HCT116 (cell line): ENCODE measurements around the gene OPCML.

Experiments
- CEBPB ChIP-seq: IDR thresholded peaks from 2 replicates; pipeline ENCODE4 v1.6.1; 2012; ENCODE audit warnings: low read depth
- EZH2phosphoT487 ChIP-seq: fragments of 200-600 bp; IDR thresholded peaks from 2 replicates; pipeline ENCODE4 v1.6.1; 2018; ENCODE audit warnings: antibody characterized with exemption, borderline replicate concordance
- POLR2A ChIP-seq: IDR thresholded peaks from 2 replicates; pipeline ENCODE4 v1.7.0; 2011; ENCODE audit warnings: borderline replicate concordance; ENCODE audit not compliant: insufficient read depth, insufficient read length; ENCODE audit errors: extremely low read depth
- RAD21 ChIP-seq: IDR thresholded peaks from 2 replicates; pipeline ENCODE4 v1.6.1; 2012; ENCODE audit warnings: low read depth, mild to moderate bottlenecking
- SP1 ChIP-seq: IDR thresholded peaks from 2 replicates; pipeline ENCODE4 v1.6.1; 2012; ENCODE audit warnings: low read depth
- TF ChIP-seq, protein P1 (sequence below): IDR thresholded peaks from 2 replicates; pipeline ENCODE4 v1.6.1; 2012
- TF ChIP-seq, protein P2 (sequence below), 3 experiments: fragments of 200-600 bp in 1 of 3; sonication (generic) in 1 of 3; IDR thresholded peaks in 2 of 3; conservative IDR thresholded peaks in 1 of 3; 2 replicates each; pipeline ENCODE4 v1.5.1; 2012 to 2017; ENCODE audit warnings: low read depth in 2 of 3, low read length in 2 of 3, antibody characterized with exemption in 1 of 3, borderline replicate concordance in 1 of 3, control low read depth in 1 of 3, mild to moderate bottlenecking in 1 of 3, mixed read lengths in 1 of 3, mixed run types in 1 of 3, moderate library complexity in 1 of 3; ENCODE audit not compliant: insufficient read depth in 1 of 3

DNA sequence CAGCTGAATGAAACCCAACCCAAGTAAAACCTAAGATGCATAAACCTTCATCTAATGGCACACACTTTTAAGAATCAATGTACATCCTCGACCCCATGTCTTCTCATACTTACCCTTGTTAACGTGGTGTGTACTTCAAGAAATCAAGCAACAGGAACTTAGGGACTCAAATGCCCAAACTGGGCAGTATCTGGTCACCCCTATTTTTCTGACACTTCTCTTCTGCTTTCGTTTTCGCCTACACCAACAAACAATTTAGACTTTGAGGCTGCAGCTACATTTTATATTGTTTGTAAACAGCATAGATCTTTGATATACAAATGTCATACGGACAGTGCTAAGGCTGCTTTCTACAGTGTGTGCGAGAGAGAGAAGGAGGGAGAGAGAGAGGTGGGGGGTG, 1117.8 kb downstream of the OPCML start:
- TF ChIP-seq EZH2phosphoT487 (no peak), POLR2A (no peak), CEBPB (no peak), SP1 (no peak), RAD21 (no peak)
- TF ChIP-seq, protein P1, sequence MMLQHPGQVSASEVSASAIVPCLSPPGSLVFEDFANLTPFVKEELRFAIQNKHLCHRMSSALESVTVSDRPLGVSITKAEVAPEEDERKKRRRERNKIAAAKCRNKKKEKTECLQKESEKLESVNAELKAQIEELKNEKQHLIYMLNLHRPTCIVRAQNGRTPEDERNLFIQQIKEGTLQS: no peak
- TF ChIP-seq, protein P2, sequence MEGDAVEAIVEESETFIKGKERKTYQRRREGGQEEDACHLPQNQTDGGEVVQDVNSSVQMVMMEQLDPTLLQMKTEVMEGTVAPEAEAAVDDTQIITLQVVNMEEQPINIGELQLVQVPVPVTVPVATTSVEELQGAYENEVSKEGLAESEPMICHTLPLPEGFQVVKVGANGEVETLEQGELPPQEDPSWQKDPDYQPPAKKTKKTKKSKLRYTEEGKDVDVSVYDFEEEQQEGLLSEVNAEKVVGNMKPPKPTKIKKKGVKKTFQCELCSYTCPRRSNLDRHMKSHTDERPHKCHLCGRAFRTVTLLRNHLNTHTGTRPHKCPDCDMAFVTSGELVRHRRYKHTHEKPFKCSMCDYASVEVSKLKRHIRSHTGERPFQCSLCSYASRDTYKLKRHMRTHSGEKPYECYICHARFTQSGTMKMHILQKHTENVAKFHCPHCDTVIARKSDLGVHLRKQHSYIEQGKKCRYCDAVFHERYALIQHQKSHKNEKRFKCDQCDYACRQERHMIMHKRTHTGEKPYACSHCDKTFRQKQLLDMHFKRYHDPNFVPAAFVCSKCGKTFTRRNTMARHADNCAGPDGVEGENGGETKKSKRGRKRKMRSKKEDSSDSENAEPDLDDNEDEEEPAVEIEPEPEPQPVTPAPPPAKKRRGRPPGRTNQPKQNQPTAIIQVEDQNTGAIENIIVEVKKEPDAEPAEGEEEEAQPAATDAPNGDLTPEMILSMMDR (IDR thresholded peaks at IDR 0.05 in 2 of 3, conservative IDR thresholded peaks at IDR 0.05 in 1 of 3; ENCODE audit: borderline replicate concordance in 1 of 3, insufficient read depth in 1 of 3, low read depth in 2 of 3, low read length in 2 of 3): no peak
